SIG-M5 treated with dmso at 0.1 percent for 504 hours (cell line): ENCODE data around the gene ZNF423.

Experiments
- DNase-seq: peaks from one replicate; lab custom pipeline; 2025; ENCODE audit not compliant: unreplicated experiment; lab: John Stamatoyannopoulos, UW

The ZNF423 gene

DNA sequence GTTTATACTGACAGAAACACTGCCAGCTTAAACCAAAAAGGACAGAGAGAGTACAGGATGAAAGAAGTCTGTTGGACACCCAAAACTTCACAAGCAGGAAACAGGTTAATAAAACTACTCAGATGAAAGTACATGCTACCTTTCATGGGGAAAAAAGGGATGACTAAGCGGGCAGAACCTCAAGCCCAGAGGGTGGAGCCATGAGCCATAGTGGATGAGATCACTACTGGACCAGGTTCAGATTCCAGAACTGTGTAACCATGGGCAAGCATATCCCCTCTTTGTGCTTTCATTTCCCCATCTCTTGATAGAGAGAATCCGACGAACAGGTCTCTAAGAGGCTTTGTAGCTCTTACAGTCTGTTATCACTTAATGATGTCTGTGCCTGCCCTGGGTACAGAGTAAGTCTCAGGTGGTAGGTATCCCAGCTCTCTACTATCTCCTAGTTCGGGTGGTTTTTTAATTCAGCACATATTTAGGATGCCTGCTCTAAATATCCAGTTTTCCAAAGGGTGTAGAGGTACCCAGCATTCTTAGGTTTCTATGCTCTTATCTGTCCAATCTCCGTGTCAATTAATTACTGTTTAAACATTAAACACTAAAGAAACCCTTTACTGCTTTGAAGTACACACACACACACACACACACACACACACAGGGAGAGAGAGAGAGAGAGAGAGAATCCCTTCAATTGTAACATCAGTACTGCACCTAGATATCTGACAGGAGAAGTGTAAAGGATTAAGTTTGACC, 206.7 kb downstream of the ZNF423 start:
- DNase-seq, result no peak

DNA sequence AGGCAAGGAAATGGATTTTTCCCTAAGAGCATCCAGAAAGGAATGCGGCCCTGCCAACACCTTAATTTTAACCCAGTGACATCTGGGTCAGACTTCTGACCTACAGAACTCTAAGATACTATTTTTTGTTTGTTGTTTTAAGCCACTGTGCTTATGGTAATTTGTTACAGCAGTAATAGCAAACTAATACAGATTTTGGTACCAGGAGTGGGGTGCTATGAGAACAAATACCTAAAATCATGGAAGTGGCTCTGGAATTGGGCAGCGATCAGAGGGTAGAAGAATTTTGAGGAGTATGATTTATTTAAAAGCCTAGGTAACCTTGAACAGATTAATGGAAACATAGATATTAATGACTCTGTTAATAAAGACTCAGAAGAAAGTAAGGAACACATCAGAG, 208.2 kb downstream of the ZNF423 start:
- no peak for DNase-seq

GRCh38 chr16:49645263-49645662, 210.6 kb downstream of the ZNF423 start:
- DNase-seq, result no peak

DNA sequence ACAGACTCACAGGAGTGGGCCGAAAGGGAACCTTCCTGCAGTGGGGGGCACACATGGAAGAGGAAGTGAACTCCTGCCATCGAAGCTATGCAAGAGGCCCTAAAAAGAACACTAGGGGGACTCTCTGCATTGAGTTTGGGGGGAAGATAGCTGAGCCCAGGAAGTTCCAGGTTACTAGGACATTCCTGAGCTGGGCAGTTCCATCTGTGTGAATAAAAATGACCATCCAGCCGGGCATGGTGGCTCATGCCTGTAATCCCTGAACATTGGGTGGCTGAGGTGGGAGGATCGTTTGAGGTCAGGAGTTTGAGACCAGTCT, 211.8 kb downstream of the ZNF423 start:
- DNase-seq, result no peak

DNA sequence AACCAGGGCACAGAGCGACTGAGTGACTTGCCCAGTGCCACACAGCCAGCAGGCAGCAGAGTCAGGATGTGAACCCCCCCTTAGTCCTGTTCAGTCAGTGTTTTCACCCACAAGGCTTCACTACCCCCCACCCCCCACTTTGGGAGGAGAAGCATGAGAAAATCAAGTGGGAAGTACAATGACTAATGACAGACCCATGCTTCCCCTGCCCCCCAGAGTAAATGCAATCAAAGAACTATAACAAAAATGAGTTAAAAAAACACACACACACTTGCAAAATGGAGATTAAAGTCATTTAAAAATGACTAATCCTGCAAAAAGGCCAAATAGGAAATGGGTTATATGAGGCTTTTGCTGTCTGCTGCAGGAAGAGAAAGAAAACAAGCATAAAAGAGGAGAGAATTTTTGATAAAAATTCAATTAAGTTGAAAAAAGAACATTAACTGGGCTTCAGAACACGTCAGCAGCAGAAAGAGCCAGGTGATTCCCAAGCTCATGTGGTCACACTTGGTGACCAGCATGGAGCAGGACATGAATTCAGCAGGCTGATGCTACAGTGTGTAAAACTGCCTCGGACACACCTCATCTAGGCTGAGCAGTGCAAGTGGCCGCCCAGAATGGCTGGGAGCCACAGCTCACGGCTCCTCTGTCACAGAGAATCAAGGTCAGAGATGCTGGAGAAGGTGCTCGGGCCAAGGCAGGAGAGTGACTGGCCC, 212.3 kb downstream of the ZNF423 start:
- DNase-seq, result no peak

GRCh38 chr16:49641250-49641649, 214.7 kb downstream of the ZNF423 start:
- DNase-seq, result no peak

DNA sequence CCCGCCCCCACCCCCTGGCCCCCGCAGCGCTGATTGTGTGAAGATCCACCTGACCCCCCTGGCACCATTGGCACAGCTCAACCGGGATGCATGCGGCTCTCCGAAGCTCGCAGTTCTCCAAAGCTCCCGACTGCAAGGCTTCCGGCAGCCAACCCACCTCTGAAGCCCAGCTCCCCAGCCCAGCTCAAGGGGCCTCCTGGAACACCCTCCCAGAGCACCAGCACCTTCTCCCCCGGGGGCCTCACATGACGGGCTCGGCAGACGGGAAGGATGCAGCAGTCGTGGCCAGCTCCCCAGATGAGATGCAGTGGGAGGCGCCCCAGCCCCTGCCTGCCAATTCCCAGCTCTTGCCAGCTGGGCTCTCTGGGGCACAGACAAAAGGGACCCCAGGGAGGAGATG, 215.3 kb downstream of the ZNF423 start:
- no peak for DNase-seq

DNA sequence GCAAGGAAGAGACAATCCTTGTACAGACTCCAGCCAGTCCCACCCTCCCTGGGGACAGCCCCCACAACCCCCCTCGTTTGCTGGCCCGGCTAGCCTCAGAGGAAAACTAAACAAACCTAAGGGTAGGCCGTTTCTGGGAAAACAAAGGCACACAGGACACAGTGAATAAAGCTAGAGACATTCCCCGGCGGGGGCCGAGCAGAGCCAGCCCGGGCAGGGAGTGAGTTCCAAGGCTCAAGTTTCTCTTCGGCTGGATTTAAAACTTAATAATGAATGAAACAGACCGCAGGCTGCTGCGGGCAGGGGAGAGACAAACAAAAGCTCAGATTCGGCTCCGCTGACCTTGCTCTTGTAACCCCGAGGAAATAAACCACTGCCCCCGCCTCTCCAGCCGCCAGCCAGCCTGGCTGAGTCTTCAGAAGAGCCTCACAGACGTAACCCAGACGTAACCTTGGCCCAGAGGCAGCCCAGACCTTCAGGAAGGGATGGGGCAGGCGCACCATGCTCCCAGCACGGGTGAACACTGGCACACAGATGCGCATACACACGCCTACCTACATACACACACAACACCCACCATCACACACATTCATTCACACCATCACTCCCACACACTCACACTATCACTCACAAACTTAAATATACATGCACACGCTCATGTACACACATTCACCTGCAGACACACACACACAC, 216.0 kb downstream of the ZNF423 start:
- DNase-seq, result no peak

DNA sequence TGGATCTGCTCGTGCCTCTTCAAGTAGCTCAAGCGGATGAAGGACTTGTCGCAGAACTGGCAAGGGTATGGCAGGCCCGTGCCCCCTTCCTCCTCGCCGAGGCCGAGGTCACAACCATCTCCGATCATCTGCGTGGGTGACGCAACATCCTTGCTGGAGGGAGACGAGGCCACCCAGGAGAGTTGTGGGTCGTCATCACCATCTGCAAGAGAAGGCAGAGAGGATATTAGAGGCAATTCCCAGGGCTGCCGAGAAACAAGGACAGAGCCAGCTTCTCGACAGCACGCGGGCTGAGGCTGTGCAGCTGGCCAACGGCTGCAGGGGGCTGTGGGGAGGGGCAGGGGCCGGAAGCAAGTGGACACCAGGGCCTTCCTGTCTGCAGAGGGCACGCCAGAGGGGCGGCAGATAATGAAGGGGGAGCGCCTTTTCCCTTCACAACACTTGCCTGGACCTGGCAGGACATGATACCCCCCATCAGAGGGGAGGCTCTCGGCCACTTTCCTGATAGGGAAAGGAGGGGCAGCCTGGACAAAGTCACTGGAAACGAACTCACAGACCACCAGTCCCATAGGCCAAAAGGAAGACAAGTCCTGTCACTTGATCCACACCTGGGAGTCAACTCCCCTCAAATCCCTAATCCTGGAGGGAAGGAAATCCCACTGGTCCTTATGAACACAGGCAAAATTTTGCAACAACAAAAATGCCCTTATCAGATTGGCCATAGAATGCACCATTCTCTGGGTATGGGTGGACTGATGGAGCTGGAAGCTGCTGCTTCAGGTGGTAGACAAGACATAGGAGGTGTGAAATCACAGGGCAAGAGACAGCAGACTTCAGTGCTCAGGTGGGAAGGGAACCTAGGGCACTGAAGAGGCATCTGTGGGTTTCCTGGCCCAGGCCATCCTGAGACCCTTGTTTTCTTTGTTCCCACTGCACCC, 217.0 kb downstream of the ZNF423 start:
- no peak for DNase-seq

DNA sequence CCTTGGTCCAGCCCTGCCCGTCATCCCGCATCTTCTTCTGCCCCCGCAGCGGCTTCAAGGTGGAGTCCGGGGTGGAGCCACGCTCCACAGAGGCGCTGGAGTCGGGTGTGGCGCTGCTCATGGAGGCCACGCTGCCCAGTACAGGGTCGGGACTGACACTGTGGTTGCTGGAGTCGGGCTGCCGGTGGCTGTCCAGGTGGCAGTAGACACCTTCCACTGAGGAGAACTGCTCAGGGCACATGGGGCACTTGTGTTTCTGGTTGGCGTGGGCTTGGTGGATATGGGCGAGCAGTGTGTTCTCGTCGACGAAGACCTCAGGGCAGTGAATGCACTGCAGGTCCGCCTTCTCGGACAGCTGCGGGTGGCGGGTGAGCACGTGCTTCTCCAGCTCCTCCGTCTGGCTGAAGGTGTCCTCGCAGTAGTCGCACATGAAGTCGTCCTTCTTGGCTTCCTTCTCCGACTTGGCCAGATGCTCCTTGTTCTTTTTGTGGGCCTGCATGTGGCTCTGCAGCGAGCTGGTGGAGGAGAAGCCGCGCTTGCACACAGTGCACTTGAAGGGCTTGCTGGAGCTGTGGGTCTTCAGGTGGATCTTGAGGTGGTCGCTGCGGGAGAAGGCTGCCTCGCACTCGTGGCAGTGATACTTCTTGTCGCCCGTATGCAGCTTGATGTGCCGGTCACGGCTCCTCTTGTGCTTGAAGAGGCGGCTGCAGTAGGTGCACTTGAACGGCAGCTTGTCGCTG, 217.8 kb downstream of the ZNF423 start:
- DNase-seq, result no peak

- DNase-seq, result no peak
Measured at GRCh38 chr16:49637511-49637910, 218.4 kb downstream of the ZNF423 start.

DNA sequence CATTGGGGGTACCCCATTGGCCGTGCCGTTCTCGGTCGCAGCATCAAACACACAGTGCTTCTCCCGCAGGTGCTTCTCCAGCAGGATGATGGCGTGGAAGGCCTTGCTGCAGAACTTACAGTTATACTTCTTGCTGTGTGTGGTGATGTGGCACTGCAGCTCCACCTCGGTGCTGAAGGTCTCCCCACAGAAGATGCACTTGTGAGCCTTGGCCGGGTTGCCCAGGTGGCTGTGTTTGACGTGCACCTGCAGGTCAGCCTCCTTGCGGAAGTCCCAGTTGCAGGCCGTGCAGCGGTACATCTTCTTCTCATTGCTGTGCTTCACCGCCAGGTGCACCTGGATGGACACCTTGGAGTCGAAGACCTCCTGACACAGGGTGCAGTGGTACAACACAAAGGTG, 219.3 kb downstream of the ZNF423 start:
- no peak for DNase-seq

DNA sequence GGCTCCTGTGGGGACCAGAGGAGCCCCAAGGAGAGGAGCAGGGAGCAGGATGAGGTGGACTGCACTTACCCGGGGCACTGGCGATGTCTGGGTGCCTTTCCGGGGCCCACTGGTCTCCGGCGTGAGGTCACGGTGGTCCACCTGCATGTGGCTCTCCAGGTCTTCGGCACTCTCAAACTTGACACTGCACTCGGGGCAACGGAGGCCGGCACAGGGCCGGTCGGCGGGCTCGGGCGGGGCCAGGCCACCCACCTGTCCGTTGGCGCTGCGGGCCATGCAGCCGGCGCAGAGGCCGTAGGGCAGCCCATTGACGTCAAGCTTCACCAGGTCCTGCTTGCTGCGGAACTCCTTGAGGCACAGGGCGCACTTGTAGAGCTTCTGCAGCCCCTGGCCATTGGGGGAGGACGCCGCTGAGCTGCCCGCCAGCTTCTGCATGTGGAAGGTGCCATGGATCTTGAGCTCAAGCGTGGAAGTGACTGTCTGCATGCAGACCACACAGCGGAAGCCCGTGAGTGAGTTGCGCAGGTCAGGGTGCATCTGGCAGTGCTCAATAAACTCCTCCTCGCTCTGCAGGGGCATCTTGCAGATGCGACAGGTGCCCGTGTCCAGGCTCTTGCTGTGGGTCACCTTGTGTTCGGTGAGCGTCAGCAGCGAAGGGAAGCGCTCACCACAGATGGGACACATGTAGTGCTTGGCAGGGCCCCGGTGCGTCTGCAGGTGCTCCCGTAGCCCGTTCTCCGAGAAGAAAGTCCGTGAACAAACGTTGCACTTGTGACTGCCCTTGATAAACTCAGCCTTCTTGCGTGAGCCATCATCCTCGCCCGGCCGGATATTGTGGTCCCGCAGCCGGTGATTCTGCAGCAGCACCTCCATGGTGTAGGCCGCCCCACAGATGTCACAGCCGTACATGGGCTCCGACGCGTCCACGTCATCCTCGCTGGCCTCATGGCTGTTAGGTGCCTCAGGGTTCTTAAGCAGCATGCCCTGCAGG, 220.0 kb downstream of the ZNF423 start:
- no peak for DNase-seq

DNA sequence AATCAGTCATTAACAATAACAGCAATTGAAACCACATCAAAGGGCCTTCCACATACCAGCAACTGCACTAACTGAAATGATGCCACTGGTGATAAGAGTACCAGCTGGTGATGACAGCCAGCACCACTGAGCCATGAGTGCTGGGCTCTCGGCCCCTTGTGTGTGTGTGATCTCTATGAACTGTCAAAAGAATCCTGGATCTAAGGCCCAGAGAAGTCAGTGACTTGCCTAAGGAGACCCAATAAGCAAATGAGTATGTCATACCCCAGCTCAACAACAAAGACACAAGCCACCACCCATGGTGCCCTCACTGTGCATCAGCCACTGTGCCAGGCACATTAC, 220.9 kb downstream of the ZNF423 start:
- DNase-seq, result no peak

DNA sequence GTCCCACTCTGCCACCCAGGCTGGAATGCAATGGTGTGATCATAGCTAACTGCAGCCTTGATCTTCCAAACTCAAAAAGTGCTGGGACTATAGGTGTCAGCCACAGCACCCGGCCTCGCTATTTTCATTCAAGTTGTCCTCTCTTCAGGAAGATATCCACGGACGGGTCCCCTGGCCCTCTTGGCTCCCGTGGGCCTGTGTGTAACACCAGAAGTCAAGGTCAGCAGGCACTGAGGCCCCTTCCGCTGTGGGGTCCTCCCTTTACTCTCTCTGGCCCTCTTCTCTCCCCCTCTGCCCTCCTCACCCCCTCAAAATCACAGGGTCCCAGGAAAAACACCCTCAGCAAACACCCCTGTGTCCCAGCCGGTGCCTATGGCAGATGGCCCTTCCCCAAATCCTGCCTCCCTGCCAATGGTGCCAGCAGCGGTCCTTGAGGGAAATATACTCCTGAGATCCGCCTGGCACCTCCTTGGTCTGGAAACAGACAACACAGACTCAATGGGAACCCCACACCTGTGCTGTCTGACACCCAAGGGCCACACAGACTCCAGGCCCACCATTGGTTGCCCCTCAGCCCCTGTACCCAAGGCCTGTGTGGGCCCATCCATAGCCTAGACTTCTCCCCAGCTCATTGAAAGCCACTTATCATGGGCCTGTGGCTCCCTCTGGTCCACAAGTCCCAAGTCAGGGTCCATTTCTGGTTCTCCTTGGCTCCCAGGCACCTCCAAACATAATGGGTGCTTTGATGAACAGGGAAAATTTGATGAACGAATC, 221.5 kb downstream of the ZNF423 start:
- DNase-seq, result no peak

GRCh38 chr16:49632795-49633184, 223.1 kb downstream of the ZNF423 start:
- DNase-seq, result no peak

DNA sequence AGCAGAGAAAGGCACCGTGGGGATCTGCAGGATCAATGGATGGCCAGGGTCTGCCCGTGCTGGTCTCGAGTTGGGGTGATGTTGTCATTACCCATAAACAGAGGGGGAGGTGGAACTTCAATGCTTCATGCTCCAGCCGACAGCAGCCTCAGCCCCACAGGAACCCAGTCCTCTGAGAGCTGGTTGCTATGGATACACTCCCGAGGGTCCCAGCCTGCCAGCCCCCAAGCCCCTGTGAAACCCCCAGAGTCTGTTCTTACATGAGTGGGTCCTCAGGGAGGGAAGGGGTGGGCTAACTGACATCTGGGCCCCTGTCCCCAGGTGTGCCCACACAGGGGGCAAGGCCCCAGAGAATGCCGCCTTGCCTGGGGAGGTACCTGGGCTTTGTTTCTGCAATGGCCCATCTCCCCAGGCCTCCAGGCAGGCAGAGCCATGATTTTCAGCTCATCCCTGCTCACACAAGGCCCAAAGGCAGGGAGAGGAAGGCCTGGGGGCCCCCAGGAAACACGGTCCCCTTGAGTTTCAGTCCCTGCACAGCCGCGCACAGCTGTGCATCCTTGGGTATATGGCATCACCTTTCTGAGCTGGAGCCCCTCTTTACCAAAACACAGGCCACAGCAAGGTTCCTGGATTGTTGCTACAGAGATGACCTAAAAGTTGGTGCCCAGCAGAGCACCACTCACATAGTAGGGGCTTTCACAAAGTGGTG, 223.7 kb downstream of the ZNF423 start:
- no peak for DNase-seq
